ENCODE data around the gene DNAAF1. TPM values are rescaled to one million over a fixed set of nuclear protein-coding genes. Genes with fewer than 3 reads are reported as not detected.
"Not testable (repeated sequence)": the region's sequence is repeated elsewhere in the genome, so short reads cannot be mapped to it uniquely, and the experiment has no call there.

The DNAAF1 gene
- total RNA-seq, 1 donor from 2014 or later = not detected

- H3K4me3 ChIP-seq (ENCODE audit: low read depth, low read length) = no peak overlapping the region
- peak; percentile 29 for TF ChIP-seq CTCF (conservative IDR thresholded peaks at IDR 0.05; ENCODE audit: low read depth, low read length)
- no peak for DNase-seq (ENCODE audit: low read depth)
Measured at GRCh38 chr16:84209989-84210388, 64.9 kb downstream of the DNAAF1 start.

GRCh38 chr16:84212154-84212553, 67.0 kb downstream of the DNAAF1 start:
- no peak overlapping the region for H3K4me3 ChIP-seq (ENCODE audit: low read depth, low read length)
- TF ChIP-seq CTCF (conservative IDR thresholded peaks at IDR 0.05; ENCODE audit: low read depth, low read length) = no peak
- no peak for DNase-seq (ENCODE audit: low read depth)

- TF ChIP-seq CTCF (conservative IDR thresholded peaks at IDR 0.05; ENCODE audit: low read depth, low read length) = no peak
- no peak overlapping the region for H3K4me3 ChIP-seq (ENCODE audit: low read depth, low read length)
- DNase-seq (ENCODE audit: low read depth) = no peak
Measured at GRCh38 chr16:84212631-84213030, 67.5 kb downstream of the DNAAF1 start.

GRCh38 chr16:84214451-84215066, 69.5 kb downstream of the DNAAF1 start:
- TF ChIP-seq CTCF (conservative IDR thresholded peaks at IDR 0.05; ENCODE audit: low read depth, low read length) = no peak
- DNase-seq (ENCODE audit: low read depth) = no peak
- H3K4me3 ChIP-seq (ENCODE audit: low read depth, low read length) = no peak overlapping the region

GRCh38 chr16:84215531-84215930, 70.4 kb downstream of the DNAAF1 start:
- no peak for TF ChIP-seq CTCF (conservative IDR thresholded peaks at IDR 0.05; ENCODE audit: low read depth, low read length)
- H3K4me3 ChIP-seq (ENCODE audit: low read depth, low read length) = no peak overlapping the region
- DNase-seq (ENCODE audit: low read depth) = no peak

- not testable (repeated sequence) for DNase-seq (ENCODE audit: low read depth)
Measured at GRCh38 chr16:84216144-84216543, 71.0 kb downstream of the DNAAF1 start.

GRCh38 chr16:84218176-84218823, 73.2 kb downstream of the DNAAF1 start:
- DNase-seq (ENCODE audit: low read depth) = no peak
- no peak overlapping the region for H3K4me3 ChIP-seq (ENCODE audit: low read depth, low read length)
- TF ChIP-seq CTCF (conservative IDR thresholded peaks at IDR 0.05; ENCODE audit: low read depth, low read length) = no peak

More at GRCh38 chr16:84216144-84216543, 71.0 kb downstream of the DNAAF1 start:
- not testable (repeated sequence) for H3K4me3 ChIP-seq (ENCODE audit: low read depth, low read length)
